ENCODE results near the gene EXD1.

EXD1 gene

DNA sequence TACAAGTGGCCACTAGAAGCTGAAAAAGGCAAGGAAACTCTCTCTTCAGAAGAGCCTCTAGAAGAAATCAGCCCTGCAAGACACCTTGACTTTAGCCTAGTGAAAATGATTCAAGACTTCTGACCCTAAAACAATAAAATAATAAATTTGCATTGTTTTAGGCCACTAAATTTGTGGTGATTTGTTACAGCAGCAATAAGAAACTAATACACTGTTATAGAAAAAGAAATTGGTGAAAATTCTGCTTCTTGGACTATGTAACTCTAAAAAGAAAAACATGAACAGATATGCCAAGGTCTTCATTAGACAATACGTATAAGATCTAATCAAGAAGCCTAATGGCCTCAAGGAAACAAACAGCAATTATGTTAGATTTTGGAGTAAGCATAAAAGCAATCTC lies 36.1 kb downstream of the EXD1 start:
- peaks cover 9% of the 10 kb centered on the region for H3K9me3 Mint-ChIP-seq
- H3K27ac Mint-ChIP-seq: no peak overlapping the region
- no peak overlapping the region for H3K4me3 Mint-ChIP-seq
- no peaks in the 10 kb centered on the region for H3K36me3 Mint-ChIP-seq (ENCODE audit: low read depth)
- TF ChIP-seq, protein P1, sequence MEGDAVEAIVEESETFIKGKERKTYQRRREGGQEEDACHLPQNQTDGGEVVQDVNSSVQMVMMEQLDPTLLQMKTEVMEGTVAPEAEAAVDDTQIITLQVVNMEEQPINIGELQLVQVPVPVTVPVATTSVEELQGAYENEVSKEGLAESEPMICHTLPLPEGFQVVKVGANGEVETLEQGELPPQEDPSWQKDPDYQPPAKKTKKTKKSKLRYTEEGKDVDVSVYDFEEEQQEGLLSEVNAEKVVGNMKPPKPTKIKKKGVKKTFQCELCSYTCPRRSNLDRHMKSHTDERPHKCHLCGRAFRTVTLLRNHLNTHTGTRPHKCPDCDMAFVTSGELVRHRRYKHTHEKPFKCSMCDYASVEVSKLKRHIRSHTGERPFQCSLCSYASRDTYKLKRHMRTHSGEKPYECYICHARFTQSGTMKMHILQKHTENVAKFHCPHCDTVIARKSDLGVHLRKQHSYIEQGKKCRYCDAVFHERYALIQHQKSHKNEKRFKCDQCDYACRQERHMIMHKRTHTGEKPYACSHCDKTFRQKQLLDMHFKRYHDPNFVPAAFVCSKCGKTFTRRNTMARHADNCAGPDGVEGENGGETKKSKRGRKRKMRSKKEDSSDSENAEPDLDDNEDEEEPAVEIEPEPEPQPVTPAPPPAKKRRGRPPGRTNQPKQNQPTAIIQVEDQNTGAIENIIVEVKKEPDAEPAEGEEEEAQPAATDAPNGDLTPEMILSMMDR (IDR thresholded peaks at IDR 0.05): no peak
- DNase-seq: no peak
- peaks cover 7% of the 10 kb centered on the region for H3K27me3 Mint-ChIP-seq (ENCODE audit: low read depth, poor library complexity)
- H3K4me1 Mint-ChIP-seq: no peaks in the 10 kb centered on the region

DNA sequence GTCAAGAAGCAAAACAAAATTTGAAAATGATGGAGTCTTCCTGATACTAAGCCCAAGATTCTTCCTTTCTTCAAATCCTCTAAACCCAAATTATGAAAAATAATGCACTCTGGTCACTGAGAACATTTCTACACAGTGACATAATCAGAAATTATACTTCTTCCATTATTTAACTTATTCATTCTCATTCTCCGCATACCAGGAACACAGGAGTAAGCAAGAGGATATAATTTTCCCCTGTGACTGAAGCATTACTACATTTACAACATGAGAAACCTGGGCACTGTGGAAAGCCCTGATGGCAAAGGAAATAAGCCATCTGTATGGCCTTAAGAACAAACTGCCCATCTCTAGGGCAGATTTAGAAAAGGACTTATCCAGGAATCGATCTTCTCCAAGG lies 47.0 kb downstream of the EXD1 start:
- TF ChIP-seq, protein P1 (IDR thresholded peaks at IDR 0.05): no peak
- Mint-ChIP-seq H3K4me3 (no peak overlapping the region), H3K27me3 (ENCODE audit: low read depth, poor library complexity) (no peaks in the 10 kb centered on the region), H3K9me3 (no peaks in the 10 kb centered on the region), H3K36me3 (ENCODE audit: low read depth) (no peaks in the 10 kb centered on the region), H3K27ac (no peak overlapping the region), H3K4me1 (peaks cover 11% of the 10 kb centered on the region)
- no peak for DNase-seq

GRCh38 chr15:41182266-41182665 lies 48.3 kb downstream of the EXD1 start:
- H3K4me3 Mint-ChIP-seq: no peak overlapping the region
- H3K9me3 Mint-ChIP-seq: no peaks in the 10 kb centered on the region
- no peaks in the 10 kb centered on the region for H3K27me3 Mint-ChIP-seq (ENCODE audit: low read depth, poor library complexity)
- DNase-seq: no peak
- peaks cover 11% of the 10 kb centered on the region for H3K4me1 Mint-ChIP-seq
- no peak overlapping the region for H3K27ac Mint-ChIP-seq
- TF ChIP-seq, protein P1 (IDR thresholded peaks at IDR 0.05): no peak
- no peaks in the 10 kb centered on the region for H3K36me3 Mint-ChIP-seq (ENCODE audit: low read depth)

- no peak for DNase-seq
- TF ChIP-seq, protein P1 (IDR thresholded peaks at IDR 0.05): no peak
- H3K27me3 Mint-ChIP-seq (ENCODE audit: low read depth, poor library complexity): peaks cover 3% of the 10 kb centered on the region
- H3K36me3 Mint-ChIP-seq (ENCODE audit: low read depth): no peaks in the 10 kb centered on the region
- H3K4me1 Mint-ChIP-seq: peaks cover 11% of the 10 kb centered on the region
- H3K9me3 Mint-ChIP-seq: no peaks in the 10 kb centered on the region
- no peak overlapping the region for H3K27ac Mint-ChIP-seq
- H3K4me3 Mint-ChIP-seq: no peak overlapping the region
Observed at GRCh38 chr15:41180206-41180789, 50.3 kb downstream of the EXD1 start.

DNA sequence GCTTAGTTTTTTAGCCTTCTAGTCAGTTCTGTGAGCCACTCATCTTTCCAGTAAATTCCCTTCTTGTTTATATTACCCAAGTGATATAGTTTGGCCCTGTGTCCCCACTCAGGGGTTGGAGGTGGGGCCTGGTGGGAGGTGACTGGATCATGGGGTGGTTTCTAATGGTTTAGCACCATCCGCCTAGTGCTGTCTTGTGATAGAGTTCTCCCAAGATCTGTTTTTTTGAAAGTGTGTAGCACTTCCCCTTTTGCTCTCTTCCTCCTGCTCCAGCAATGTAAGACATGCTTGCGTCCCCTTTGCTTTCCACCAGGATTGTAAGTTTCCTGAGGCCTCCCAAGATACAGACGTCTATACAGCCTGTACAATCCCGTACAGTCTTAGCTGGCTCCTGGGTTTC lies 60.8 kb downstream of the EXD1 start:
- no peaks in the 10 kb centered on the region for H3K4me1 Mint-ChIP-seq
- peaks cover 6% of the 10 kb centered on the region for H3K9me3 Mint-ChIP-seq
- H3K36me3 Mint-ChIP-seq (ENCODE audit: low read depth): no peaks in the 10 kb centered on the region
- no peak overlapping the region for H3K4me3 Mint-ChIP-seq
- TF ChIP-seq, protein P1 (IDR thresholded peaks at IDR 0.05): no peak
- no peak overlapping the region for H3K27ac Mint-ChIP-seq
- peaks cover 9% of the 10 kb centered on the region for H3K27me3 Mint-ChIP-seq (ENCODE audit: low read depth, poor library complexity)
- no peak for DNase-seq

DNA sequence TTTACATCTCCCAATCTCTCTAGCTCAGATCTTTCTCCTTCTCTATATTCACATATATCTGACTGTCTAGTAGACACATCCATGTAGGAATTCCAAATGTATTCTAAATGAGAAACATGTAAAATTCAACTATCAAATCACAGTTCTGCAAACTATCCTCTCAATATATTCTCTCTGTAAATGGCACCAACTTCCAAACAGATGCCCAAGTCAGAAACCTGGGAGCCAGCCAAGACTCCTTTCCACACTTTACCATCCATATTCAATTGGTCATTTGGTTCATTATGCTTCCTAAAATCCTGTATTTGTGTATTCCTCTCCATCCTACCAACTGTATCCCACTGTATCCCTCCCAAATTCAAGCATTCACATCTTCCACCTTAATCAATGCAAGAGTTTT lies 61.5 kb downstream of the EXD1 start:
- Mint-ChIP-seq H3K27me3 (ENCODE audit: low read depth, poor library complexity) (peaks cover 10% of the 10 kb centered on the region), H3K27ac (no peak overlapping the region), H3K4me1 (no peaks in the 10 kb centered on the region), H3K9me3 (peaks cover 6% of the 10 kb centered on the region), H3K36me3 (ENCODE audit: low read depth) (no peaks in the 10 kb centered on the region), H3K4me3 (no peak overlapping the region)
- no peak for DNase-seq
- TF ChIP-seq, protein P1 (IDR thresholded peaks at IDR 0.05): no peak
